ENCODE data around the gene NME2.
A peak's percentile ranks its signal among the peaks of the same experiment; 100 is the strongest.

The NME2 gene

GRCh38 chr17:51154176-51154575 lies 12.0 kb upstream of the NME2 start:
- DNase-seq (ENCODE audit: low read depth, low spot score): no peak
- Histone ChIP-seq H3K27me3 (ENCODE audit: insufficient read depth, insufficient read length) (no peaks in the 10 kb centered on the region), H3K4me1 (ENCODE audit: insufficient read depth, insufficient read length) (no peaks in the 10 kb centered on the region), H3K4me3 (ENCODE audit: insufficient read length, low read depth) (peak overlapping the region; percentile 95), H3K9me3 (ENCODE audit: insufficient read depth, low read length) (no peaks in the 10 kb centered on the region), H3K36me3 (ENCODE audit: insufficient read depth, insufficient read length, low read length) (peaks cover 45% of the 10 kb centered on the region), H3K9ac (ENCODE audit: insufficient read length, low read depth) (peak overlapping the region; percentile 96)
- TF ChIP-seq YY1 (IDR thresholded peaks at IDR 0.05; ENCODE audit: insufficient read depth, insufficient read length) (no peak), ZNF274 (IDR thresholded peaks at IDR 0.05; ENCODE audit: low read depth, low read length) (no peak), SUZ12 (IDR thresholded peaks at IDR 0.05; ENCODE audit: extremely low read depth, insufficient read depth, insufficient read length) (no peak)

- DNase-seq (ENCODE audit: low read depth, low spot score): no peak
- no peak overlapping the region for H3K4me3 ChIP-seq (ENCODE audit: insufficient read length, low read depth)
- H3K36me3 ChIP-seq (ENCODE audit: insufficient read depth, insufficient read length, low read length): peaks cover 57% of the 10 kb centered on the region
- H3K27me3 ChIP-seq (ENCODE audit: insufficient read depth, insufficient read length): no peaks in the 10 kb centered on the region
- no peaks in the 10 kb centered on the region for H3K4me1 ChIP-seq (ENCODE audit: insufficient read depth, insufficient read length)
- TF ChIP-seq YY1 (IDR thresholded peaks at IDR 0.05; ENCODE audit: insufficient read depth, insufficient read length) (no peak), SUZ12 (IDR thresholded peaks at IDR 0.05; ENCODE audit: extremely low read depth, insufficient read depth, insufficient read length) (no peak), ZNF274 (IDR thresholded peaks at IDR 0.05; ENCODE audit: low read depth, low read length) (no peak)
- no peaks in the 10 kb centered on the region for H3K9me3 ChIP-seq (ENCODE audit: insufficient read depth, low read length)
- H3K9ac ChIP-seq (ENCODE audit: insufficient read length, low read depth): no peak overlapping the region
Observed at GRCh38 chr17:51155416-51155815, 10.8 kb upstream of the NME2 start.

DNA sequence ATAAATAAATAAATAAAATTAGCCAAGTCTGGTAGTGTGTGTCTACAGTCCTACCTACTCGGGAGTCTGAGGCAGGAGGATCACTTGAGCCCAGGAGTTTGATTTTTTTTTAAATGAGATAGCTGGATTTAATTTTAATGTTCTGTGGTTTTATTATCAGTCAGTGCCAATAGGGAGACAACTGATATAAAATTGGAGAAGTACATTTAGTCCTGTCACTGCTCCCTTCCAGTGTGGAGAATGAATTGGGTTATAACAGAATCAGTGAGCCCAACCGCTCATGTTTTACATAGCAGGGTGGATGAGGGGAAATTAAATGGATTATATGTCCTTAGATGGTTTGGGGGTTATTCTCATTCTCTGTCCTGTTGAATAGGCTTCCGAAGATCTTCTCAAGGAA lies 6.6 kb upstream of the NME2 start:
- Histone ChIP-seq H3K9me3 (ENCODE audit: insufficient read depth, low read length) (no peaks in the 10 kb centered on the region), H3K36me3 (ENCODE audit: insufficient read depth, insufficient read length, low read length) (peaks cover 88% of the 10 kb centered on the region), H3K9ac (ENCODE audit: insufficient read length, low read depth) (no peak overlapping the region), H3K4me1 (ENCODE audit: insufficient read depth, insufficient read length) (no peaks in the 10 kb centered on the region), H3K4me3 (ENCODE audit: insufficient read length, low read depth) (no peak overlapping the region), H3K27me3 (ENCODE audit: insufficient read depth, insufficient read length) (no peaks in the 10 kb centered on the region)
- TF ChIP-seq YY1 (IDR thresholded peaks at IDR 0.05; ENCODE audit: insufficient read depth, insufficient read length) (no peak), ZNF274 (IDR thresholded peaks at IDR 0.05; ENCODE audit: low read depth, low read length) (no peak), SUZ12 (IDR thresholded peaks at IDR 0.05; ENCODE audit: extremely low read depth, insufficient read depth, insufficient read length) (no peak)
- no peak for DNase-seq (ENCODE audit: low read depth, low spot score)

GRCh38 chr17:51161541-51161940 lies 4.7 kb upstream of the NME2 start:
- no peaks in the 10 kb centered on the region for H3K27me3 ChIP-seq (ENCODE audit: insufficient read depth, insufficient read length)
- no peak overlapping the region for H3K9ac ChIP-seq (ENCODE audit: insufficient read length, low read depth)
- H3K36me3 ChIP-seq (ENCODE audit: insufficient read depth, insufficient read length, low read length): peaks cover 78% of the 10 kb centered on the region
- TF ChIP-seq YY1 (IDR thresholded peaks at IDR 0.05; ENCODE audit: insufficient read depth, insufficient read length) (no peak), ZNF274 (IDR thresholded peaks at IDR 0.05; ENCODE audit: low read depth, low read length) (no peak), SUZ12 (IDR thresholded peaks at IDR 0.05; ENCODE audit: extremely low read depth, insufficient read depth, insufficient read length) (no peak)
- no peak overlapping the region for H3K4me3 ChIP-seq (ENCODE audit: insufficient read length, low read depth)
- H3K4me1 ChIP-seq (ENCODE audit: insufficient read depth, insufficient read length): peaks cover 7% of the 10 kb centered on the region
- no peaks in the 10 kb centered on the region for H3K9me3 ChIP-seq (ENCODE audit: insufficient read depth, low read length)
- DNase-seq (ENCODE audit: low read depth, low spot score): no peak

DNA sequence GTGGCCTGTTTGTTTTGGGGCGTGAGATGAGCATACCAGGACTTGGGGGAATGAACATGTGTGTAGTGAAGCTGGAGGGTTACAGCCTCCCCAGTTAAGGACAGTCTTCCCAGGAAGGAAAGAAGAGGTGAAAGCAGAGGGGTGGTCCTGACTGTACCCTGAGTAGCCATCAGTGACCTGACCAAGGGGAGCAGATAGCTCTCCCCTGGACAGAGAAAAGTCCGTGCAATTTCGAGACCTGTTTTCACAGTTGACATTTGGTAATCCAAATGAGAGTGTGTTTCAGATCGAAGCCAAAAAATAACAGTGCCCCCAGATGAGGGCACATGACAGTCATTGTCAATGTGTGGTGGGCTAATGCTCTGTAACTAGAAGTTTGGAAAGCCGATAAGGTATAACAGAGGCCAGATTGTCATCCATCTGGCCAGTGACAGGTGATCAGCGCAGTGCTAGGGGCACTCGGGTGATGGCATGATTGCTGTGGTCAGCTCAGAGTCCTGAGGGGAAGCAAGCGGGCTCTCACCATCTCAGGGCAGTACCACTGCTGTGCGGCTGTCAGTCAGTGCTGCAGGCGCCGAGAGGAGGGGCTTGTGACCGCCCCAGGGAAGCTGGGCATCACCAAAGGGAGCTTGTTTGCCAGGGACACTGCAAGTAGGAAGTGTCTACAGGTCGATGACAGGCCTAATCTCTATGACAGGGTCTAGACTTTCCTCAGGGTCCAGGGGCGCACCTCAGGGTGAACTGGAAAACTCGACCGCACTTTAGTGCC lies 1.1 kb upstream of the NME2 start:
- H3K9ac ChIP-seq (ENCODE audit: insufficient read length, low read depth): peak overlapping the region; percentile 83
- H3K27me3 ChIP-seq (ENCODE audit: insufficient read depth, insufficient read length): no peaks in the 10 kb centered on the region
- DNase-seq (ENCODE audit: low read depth, low spot score): no peak
- H3K36me3 ChIP-seq (ENCODE audit: insufficient read depth, insufficient read length, low read length): peaks cover 77% of the 10 kb centered on the region
- no peak for TF ChIP-seq SUZ12 (IDR thresholded peaks at IDR 0.05; ENCODE audit: extremely low read depth, insufficient read depth, insufficient read length)
- TF ChIP-seq ZNF274 (IDR thresholded peaks at IDR 0.05; ENCODE audit: low read depth, low read length): no peak
- TF ChIP-seq YY1 (IDR thresholded peaks at IDR 0.05; ENCODE audit: insufficient read depth, insufficient read length): no peak
- peak overlapping the region; percentile 61 for H3K4me3 ChIP-seq (ENCODE audit: insufficient read length, low read depth)
- no peaks in the 10 kb centered on the region for H3K9me3 ChIP-seq (ENCODE audit: insufficient read depth, low read length)
- peaks cover 7% of the 10 kb centered on the region for H3K4me1 ChIP-seq (ENCODE audit: insufficient read depth, insufficient read length)

- Histone ChIP-seq H3K4me1 (ENCODE audit: insufficient read depth, insufficient read length) (peaks cover 7% of the 10 kb centered on the region), H3K9me3 (ENCODE audit: insufficient read depth, low read length) (no peaks in the 10 kb centered on the region), H3K27me3 (ENCODE audit: insufficient read depth, insufficient read length) (no peaks in the 10 kb centered on the region), H3K9ac (ENCODE audit: insufficient read length, low read depth) (peak overlapping the region; percentile 83), H3K36me3 (ENCODE audit: insufficient read depth, insufficient read length, low read length) (peaks cover 77% of the 10 kb centered on the region), H3K4me3 (ENCODE audit: insufficient read length, low read depth) (peak overlapping the region; percentile 61)
- TF ChIP-seq YY1 (IDR thresholded peaks at IDR 0.05; ENCODE audit: insufficient read depth, insufficient read length): no peak
- no peak for TF ChIP-seq SUZ12 (IDR thresholded peaks at IDR 0.05; ENCODE audit: extremely low read depth, insufficient read depth, insufficient read length)
- no peak for TF ChIP-seq ZNF274 (IDR thresholded peaks at IDR 0.05; ENCODE audit: low read depth, low read length)
- no peak for DNase-seq (ENCODE audit: low read depth, low spot score)
Observed at GRCh38 chr17:51165680-51166197, 472 bp upstream of the NME2 start.
